Common myeloid progenitor, CD34-positive (primary cell): ENCODE data around the gene CISH.

Experiments used
- CTCF ChIA-PET: fragments of 350-600 bp; sonication (Branson Sonifier 250); formaldehyde crosslinking; loops from one replicate; lab custom pipeline; 2021; ENCODE audit warnings: antibody characterized with exemption; lab: Charles Lee
- POLR2A ChIA-PET: fragments of 350-600 bp; sonication (Branson Sonifier 250); formaldehyde crosslinking; loops from one replicate; lab custom pipeline; 2021; ENCODE audit warnings: antibody characterized with exemption; lab: Charles Lee
- DNase-seq, 3 donors: peaks; one replicate each; pipeline versions ENCODE4 v3.0.0 to v3.0.0-alpha.2; 2013
- H3K27ac ChIP-seq, 2 experiments: 1 replicate in 1 of 2; 2 replicates in 1 of 2; pipeline ENCODE4 v1.7.0; 2013; ENCODE audit warnings: inconsistent platforms in 2 of 2, low read length in 2 of 2, mild to moderate bottlenecking in 2 of 2, low read depth in 1 of 2, moderate library complexity in 1 of 2; ENCODE audit not compliant: severe bottlenecking in 2 of 2, insufficient read depth in 1 of 2, poor library complexity in 1 of 2
- H3K27me3 ChIP-seq, 5 experiments: replicated peaks in 2 of 5; 1 replicate in 3 of 5; 2 replicates in 2 of 5; pipeline versions ENCODE4 v1.6.1 to v1.7.0; 2013; ENCODE audit warnings: low read length in 4 of 5, mild to moderate bottlenecking in 2 of 5, moderate library complexity in 2 of 5, inconsistent platforms in 1 of 5; ENCODE audit not compliant: insufficient read depth in 5 of 5, control insufficient read depth in 4 of 5
- H3K36me3 ChIP-seq, 4 experiments: 1 replicate in 2 of 4; 2 replicates in 2 of 4; pipeline versions ENCODE4 v1.6.1 to v1.7.0; 2013; ENCODE audit warnings: low read length in 3 of 4, control low read depth in 1 of 4, mild to moderate bottlenecking in 1 of 4; ENCODE audit not compliant: control insufficient read depth in 4 of 4, insufficient read depth in 4 of 4
- H3K4me1 ChIP-seq, 4 experiments: 1 replicate in 3 of 4; 2 replicates in 1 of 4; pipeline versions ENCODE4 v1.6.1 to v1.7.1; 2013; ENCODE audit warnings: low read length in 3 of 4, mild to moderate bottlenecking in 3 of 4, control low read depth in 1 of 4, inconsistent platforms in 1 of 4, moderate library complexity in 1 of 4; ENCODE audit not compliant: control insufficient read depth in 4 of 4, insufficient read depth in 4 of 4; ENCODE audit errors: control extremely low read depth in 1 of 4
- H3K4me3 ChIP-seq, 7 experiments: 1 replicate in 4 of 7; 2 replicates in 3 of 7; pipeline versions ENCODE4 v1.5.1 to v1.7.0; 2013; ENCODE audit warnings: mild to moderate bottlenecking in 7 of 7, low read length in 6 of 7, moderate library complexity in 6 of 7, inconsistent platforms in 2 of 7, low read depth in 2 of 7, control low read depth in 1 of 7; ENCODE audit not compliant: insufficient read depth in 4 of 7, control insufficient read depth in 1 of 7; ENCODE audit errors: extremely low read depth in 1 of 7
- H3K9me3 ChIP-seq, 5 experiments: 1 replicate in 4 of 5; 2 replicates in 1 of 5; pipeline versions ENCODE4 v1.6.1 to v1.7.1; 2013; ENCODE audit warnings: low read length in 4 of 5, mild to moderate bottlenecking in 2 of 5, inconsistent platforms in 1 of 5, low read depth in 1 of 5, moderate library complexity in 1 of 5; ENCODE audit not compliant: control insufficient read depth in 4 of 5, insufficient read depth in 2 of 5; ENCODE audit errors: control extremely low read depth in 1 of 5
- WGBS: methylation state at CpG from one replicate; pipeline ENCODE4 v1.1.5; 2013; ENCODE audit not compliant: insufficient coverage; 5-methylcytosine and 5-hydroxymethylcytosine counted together

CISH gene

GRCh38 chr3:50573566-50574443, 37.8 kb downstream of the CISH start:
- CTCF ChIA-PET, result interaction anchor here (1.1 to 18.0 kb wide), 6 partner anchors 10 to 224 kb away, joined by 3 to 799 read pairs (median 10); partner anchors contain the start of genes CISH and MAPKAPK3
- Histone ChIP-seq H3K4me1 (peaks cover 7 to 65% (median 30%) of the 10 kb centered on the region in 4 experiments), H3K27ac (no peak overlapping the region), H3K4me3 (no peak overlapping the region), H3K27me3 (no peaks in the 10 kb centered on the region), H3K36me3 (peaks cover 0 to 29% (median 23%) of the 10 kb centered on the region in 4 experiments), H3K9me3 (no peaks in the 10 kb centered on the region)
- POLR2A ChIA-PET, result no interaction called here
- WGBS, result 86% methylated on average over 6 of the region's 8 CpGs
- DNase-seq, result no peak

DNA sequence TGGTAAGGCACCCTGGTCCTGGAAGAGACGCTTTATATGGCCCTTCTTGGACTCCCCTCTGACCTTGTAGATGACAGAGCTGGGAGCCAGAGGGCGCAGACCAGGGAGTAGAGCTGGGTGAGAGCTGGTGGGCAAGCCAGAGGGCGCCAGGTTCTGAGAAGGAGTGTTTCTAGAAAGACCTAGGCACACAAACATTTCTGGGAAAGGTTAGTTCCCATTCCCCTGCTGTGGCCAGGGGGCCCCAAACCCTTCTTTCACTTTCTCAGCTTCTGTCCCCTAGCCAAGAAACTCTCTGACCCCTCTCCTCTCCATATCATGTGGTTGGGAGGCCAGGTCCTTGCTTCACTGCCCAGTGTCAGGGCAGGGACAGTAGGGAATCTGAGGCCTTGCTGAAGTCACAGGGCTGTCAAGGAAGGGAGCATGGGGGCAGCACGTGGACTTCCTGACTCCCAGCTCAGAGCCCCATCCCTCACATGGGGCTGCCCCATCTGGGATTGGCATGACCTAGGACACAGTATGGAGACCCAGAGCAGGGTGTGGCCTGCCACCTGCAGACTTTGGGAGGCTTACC, 38.7 kb downstream of the CISH start:
- peaks cover 0 to 22% (median 16%) of the 10 kb centered on the region in 4 experiments for H3K36me3 ChIP-seq
- H3K27me3 ChIP-seq, result peaks cover 0 to 2% (median 0%) of the 10 kb centered on the region in 5 experiments
- ChIA-PET POLR2A (interaction anchor here (1.2 to 1.3 kb wide), 2 partner anchors 39 to 41 kb away, joined by 5 read pairs; partner anchors contain the start of gene CISH), CTCF (interaction anchor here (1.1 to 18.0 kb wide), 8 partner anchors 8 to 806 kb away, joined by 3 to 799 read pairs (median 10); partner anchors contain the start of genes CISH and MAPKAPK3)
- H3K4me3 ChIP-seq, result peak overlapping the region in 1 of 7 experiments; percentile 40
- WGBS, result 71% methylated on average over 4 of the region's 4 CpGs
- peak overlapping the region in 1 of 2 experiments; percentile 35 for H3K27ac ChIP-seq
- H3K9me3 ChIP-seq, result no peaks in the 10 kb centered on the region
- DNase-seq, result no peak
- peaks cover 7 to 73% (median 39%) of the 10 kb centered on the region in 4 experiments for H3K4me1 ChIP-seq

- H3K4me3 ChIP-seq, result peak overlapping the region in 1 of 7 experiments; percentile 40
- ChIA-PET POLR2A (interaction anchor here (0.6 to 1.3 kb wide), 3 partner anchors 38 to 41 kb away, joined by 3 to 5 read pairs (median 5); partner anchors contain the start of gene CISH), CTCF (interaction anchor here (0.5 to 18.0 kb wide), 9 partner anchors 9 to 938 kb away, joined by 3 to 799 read pairs (median 8); partner anchors contain the start of genes CISH and MAPKAPK3)
- H3K9me3 ChIP-seq, result no peaks in the 10 kb centered on the region
- peak overlapping the region in 1 of 2 experiments; percentile 14 for H3K27ac ChIP-seq
- H3K36me3 ChIP-seq, result peaks cover 0 to 15% (median 11%) of the 10 kb centered on the region in 4 experiments
- 29% methylated on average over 1 of the region's 1 CpG for WGBS
- peak; percentile 73 to 85 (median 77) for DNase-seq
- peaks cover 0 to 2% (median 0%) of the 10 kb centered on the region in 5 experiments for H3K27me3 ChIP-seq
- H3K4me1 ChIP-seq, result peaks cover 7 to 70% (median 44%) of the 10 kb centered on the region in 4 experiments
Measured at GRCh38 chr3:50572158-50572557, 39.4 kb downstream of the CISH start.

DNA sequence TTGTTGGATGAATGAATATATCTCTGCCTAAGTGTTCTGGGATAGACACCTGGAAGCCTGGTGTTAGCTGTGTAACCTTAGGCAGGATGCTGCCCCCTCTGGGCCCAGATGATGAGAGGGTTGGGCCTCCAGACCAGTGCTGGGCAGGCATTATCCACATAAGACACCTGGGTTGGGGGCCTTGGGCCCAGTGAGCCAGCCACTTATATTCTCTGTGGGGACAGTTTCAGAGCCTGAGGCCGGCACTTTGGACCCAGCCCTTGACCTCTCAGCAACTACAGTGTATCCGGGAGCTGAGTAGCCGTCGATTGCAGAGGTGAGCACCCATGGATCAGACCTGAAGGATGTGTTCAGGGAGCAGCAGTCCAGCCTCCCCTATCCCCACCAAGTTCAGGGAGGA, 40.1 kb downstream of the CISH start:
- peaks cover 0 to 13% (median 8%) of the 10 kb centered on the region in 4 experiments for H3K36me3 ChIP-seq
- peaks cover 0 to 4% (median 0%) of the 10 kb centered on the region in 5 experiments for H3K27me3 ChIP-seq
- CTCF ChIA-PET, result interaction anchor here (1.3 to 18.0 kb wide), 9 partner anchors 10 to 818 kb away, joined by 3 to 799 read pairs (median 8); partner anchors contain the start of genes CISH and MAPKAPK3
- H3K9me3 ChIP-seq, result no peaks in the 10 kb centered on the region
- H3K4me3 ChIP-seq, result no peak overlapping the region
- 100% methylated on average over 1 of the region's 4 CpGs for WGBS
- peaks cover 7 to 71% (median 47%) of the 10 kb centered on the region in 4 experiments for H3K4me1 ChIP-seq
- DNase-seq, result no peak
- POLR2A ChIA-PET, result no interaction called here
- H3K27ac ChIP-seq, result no peak overlapping the region

- Histone ChIP-seq H3K27me3 (peaks cover 0 to 4% (median 0%) of the 10 kb centered on the region in 5 experiments), H3K4me1 (peaks cover 7 to 71% (median 47%) of the 10 kb centered on the region in 4 experiments), H3K9me3 (no peaks in the 10 kb centered on the region), H3K36me3 (peaks cover 0 to 13% (median 6%) of the 10 kb centered on the region in 4 experiments), H3K27ac (peak overlapping the region in 1 of 2 experiments; percentile 80), H3K4me3 (peak overlapping the region in 3 of 7 experiments; percentile 91 to 98 (median 91))
- CTCF ChIA-PET, result interaction anchor here (1.2 to 18.0 kb wide), 10 partner anchors 8 to 819 kb away, joined by 3 to 799 read pairs (median 9); partner anchors contain the start of genes CISH and MAPKAPK3
- no peak for DNase-seq
- POLR2A ChIA-PET, result interaction anchor here (1.0 kb wide), 2 partner anchors 22 to 43 kb away, joined by 3 to 5 read pairs; no protein-coding TSS in a partner anchor
- 96% methylated on average over 3 of the region's 5 CpGs for whole genome bisulfite sequencing
Measured at GRCh38 chr3:50570508-50571279, 40.9 kb downstream of the CISH start.
